GM11168 (cell line): Measurements from ENCODE around the gene SHC2.
"Not testable (repeated sequence)": the region's sequence is repeated elsewhere in the genome, so short reads cannot be mapped to it uniquely, and the experiment has no call there.

Experiments used
- in situ Hi-C: fragments of 300-500 bp; cut with MboI; formaldehyde crosslinking; loops from one replicate; pipeline ENCODE4 v1.12.0; 2022; ENCODE audit warnings: low sequenced_read_pairs; ENCODE audit not compliant: unreplicated experiment

The SHC2 gene

GRCh38 chr19:493391-494170 lies 32.7 kb upstream of the SHC2 start:
- in situ Hi-C loops, result no loop called here

GRCh38 chr19:492091-492531 lies 31.3 kb upstream of the SHC2 start:
- in situ Hi-C loops, result no loop called here

- in situ Hi-C loops, result no loop called here
Observed at GRCh38 chr19:491146-491741, 30.4 kb upstream of the SHC2 start.

GRCh38 chr19:489418-490196 lies 28.8 kb upstream of the SHC2 start:
- in situ Hi-C loops, result no loop called here

GRCh38 chr19:488505-489417 lies 27.9 kb upstream of the SHC2 start:
- in situ Hi-C loops, result no loop called here

- in situ Hi-C loops, result no loop called here
Observed at GRCh38 chr19:485583-486236, 24.9 kb upstream of the SHC2 start.

GRCh38 chr19:485077-485476 lies 24.2 kb upstream of the SHC2 start:
- in situ Hi-C loops, result no loop called here

- in situ Hi-C loops, result no loop called here
Observed at GRCh38 chr19:484494-484893, 23.7 kb upstream of the SHC2 start.

GRCh38 chr19:483332-484072 lies 22.7 kb upstream of the SHC2 start:
- in situ Hi-C loops, result no loop called here

- in situ Hi-C loops, result no loop called here
Observed at GRCh38 chr19:482186-483041, 21.6 kb upstream of the SHC2 start.

- in situ Hi-C loops, result not testable (repeated sequence)
Observed at GRCh38 chr19:481100-481499, 20.3 kb upstream of the SHC2 start.

- in situ Hi-C loops, result no loop called here
Observed at GRCh38 chr19:480016-480855, 19.4 kb upstream of the SHC2 start.

GRCh38 chr19:478976-479375 lies 18.1 kb upstream of the SHC2 start:
- in situ Hi-C loops, result no loop called here

- in situ Hi-C loops, result no loop called here
Observed at GRCh38 chr19:478236-478903, 17.5 kb upstream of the SHC2 start.

- in situ Hi-C loops, result no loop called here
Observed at GRCh38 chr19:475360-475759, 14.5 kb upstream of the SHC2 start.

GRCh38 chr19:474126-475078 lies 13.6 kb upstream of the SHC2 start:
- in situ Hi-C loops, result no loop called here
